Peyer's patch (tissue), 4 donors: ENCODE measurements around the gene CCDC174. TPM values are rescaled to one million over a fixed set of nuclear protein-coding genes. Genes with fewer than 3 reads are reported as not detected.
"Not testable (repeated sequence)": the region's sequence is repeated elsewhere in the genome, so short reads cannot be mapped to it uniquely, and the experiment has no call there.

ENCODE experiments used
- DNase-seq, 3 donors: peaks; one replicate each; pipeline ENCODE4 v3.0.0-alpha.2; 2017 to 2019
- H3K27ac ChIP-seq, 4 donors: fragments of 200-600 bp; sonication (generic); one replicate each; pipeline ENCODE4 v1.5.1; 2016 to 2019
- H3K27me3 ChIP-seq, 2 donors: fragments of 200-600 bp; sonication (generic); one replicate each; pipeline ENCODE4 v1.5.1; 2019
- H3K36me3 ChIP-seq, 3 donors: fragments of 200-600 bp; sonication (generic); one replicate each; pipeline ENCODE4 v1.5.1; 2016 to 2019
- H3K4me1 ChIP-seq, 4 donors: fragments of 200-600 bp; sonication (generic); one replicate each; pipeline ENCODE4 v1.5.1; 2016 to 2019
- H3K4me3 ChIP-seq, 4 donors: fragments of 200-600 bp; sonication (generic); 1 replicate in 3 of 4; 2 replicates in 1 of 4; pipeline ENCODE4 v1.5.1; 2016 to 2019; ENCODE audit warnings: mild to moderate bottlenecking in 1 of 4
- H3K9me3 ChIP-seq, 4 donors: fragments of 200-600 bp; sonication (generic); one replicate each; pipeline ENCODE4 v1.5.1; 2016 to 2019; ENCODE audit warnings: mild to moderate bottlenecking in 1 of 4
- CTCF ChIP-seq, 6 experiments: fragments of 450-650 bp in 4 of 6; fragments of 200-600 bp in 2 of 6; sonication (generic) in 1 of 6; IDR thresholded peaks; one replicate each; pipeline ENCODE4 v1.5.1; 2017 to 2019; ENCODE audit warnings: antibody characterized with exemption in 6 of 6, mild to moderate bottlenecking in 3 of 6, moderate library complexity in 1 of 6
- POLR2A ChIP-seq, 2 donors: fragments of 450-650 bp; IDR thresholded peaks; one replicate each; pipeline ENCODE4 v1.5.1; 2017; ENCODE audit warnings: antibody characterized with exemption in 2 of 2, mild to moderate bottlenecking in 2 of 2, moderate library complexity in 2 of 2
- total RNA-seq, 4 donors: library from RNA; depleted of rRNA; stranded (reverse); fragments of >200 nt; gene quantifications; one replicate each; pipeline ENCODE4 v1.1.0, GENCODE V29; 2016

The CCDC174 gene
- total RNA-seq, 4 donors from 2014 or later = 20.1 to 55.3 (median 42.0) TPM

DNA sequence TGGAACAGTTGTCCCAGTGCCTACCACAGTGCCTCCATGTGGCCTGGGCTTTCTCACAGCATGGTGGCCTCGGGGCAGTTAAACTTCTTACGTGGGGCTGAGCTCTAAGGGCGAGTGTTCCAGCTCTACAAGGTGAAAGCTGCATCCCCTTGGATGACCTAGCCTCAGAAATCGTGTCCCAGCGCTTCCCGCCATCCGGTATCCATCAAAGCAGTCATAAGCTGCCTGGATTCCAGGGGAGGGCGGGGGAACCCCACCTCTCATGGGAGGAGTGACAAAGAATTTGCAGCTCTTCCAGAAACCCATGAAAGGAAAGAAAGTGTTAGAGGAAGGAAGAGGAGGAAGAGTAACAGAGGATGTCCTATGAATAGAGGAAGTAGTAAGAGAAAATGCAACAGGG is 45.8 kb upstream of the CCDC174 start:
- H3K4me1 ChIP-seq = peaks cover 0 to 8% (median 0%) of the 10 kb centered on the region in 4 donors
- no peak for TF ChIP-seq POLR2A (IDR thresholded peaks at IDR 0.05)
- no peak for TF ChIP-seq CTCF (IDR thresholded peaks at IDR 0.05)
- H3K27me3 ChIP-seq = peaks cover 0 to 8% of the 10 kb centered on the region in 2 donors
- H3K9me3 ChIP-seq = peaks cover 0 to 5% (median 0%) of the 10 kb centered on the region in 4 donors
- DNase-seq = no peak
- no peak overlapping the region for H3K4me3 ChIP-seq
- no peak overlapping the region for H3K27ac ChIP-seq
- no peaks in the 10 kb centered on the region for H3K36me3 ChIP-seq

DNA sequence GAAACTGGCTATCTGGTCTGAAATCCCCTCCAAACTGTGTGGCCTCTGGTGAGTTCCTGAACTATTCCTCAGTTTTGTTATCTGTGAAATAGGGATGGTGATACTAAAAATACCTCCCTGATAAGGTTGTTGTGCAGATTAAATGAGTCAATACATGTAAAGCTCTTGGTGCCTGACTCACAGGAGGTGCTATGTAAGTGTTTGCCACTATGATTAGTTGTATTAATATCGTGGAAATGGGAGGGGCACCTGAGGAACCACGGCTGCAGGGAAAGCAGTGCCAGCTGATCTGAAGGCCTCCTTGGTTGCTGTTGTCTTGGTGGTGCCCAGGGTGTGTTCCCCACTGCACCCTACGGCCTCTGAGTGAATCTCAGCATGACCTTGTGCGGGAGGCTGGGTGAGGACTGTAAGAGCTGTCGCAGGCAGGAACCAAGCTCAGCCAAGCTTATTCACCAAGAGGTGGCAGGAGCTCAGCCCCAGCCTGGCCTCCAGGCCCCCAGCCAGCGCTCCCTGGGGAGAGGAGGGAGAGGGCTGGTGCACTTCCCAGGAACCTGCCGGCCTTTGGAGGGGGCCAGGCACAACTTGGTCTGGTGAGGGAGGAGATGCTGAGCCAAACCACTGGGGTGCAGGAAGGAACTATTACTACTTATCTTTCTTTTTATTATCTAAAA is 44.8 kb upstream of the CCDC174 start:
- peaks cover 0 to 5% (median 0%) of the 10 kb centered on the region in 4 donors for H3K9me3 ChIP-seq
- H3K36me3 ChIP-seq = no peaks in the 10 kb centered on the region
- H3K4me1 ChIP-seq = peaks cover 0 to 8% (median 0%) of the 10 kb centered on the region in 4 donors
- no peak overlapping the region for H3K4me3 ChIP-seq
- TF ChIP-seq POLR2A (IDR thresholded peaks at IDR 0.05) (no peak), CTCF (IDR thresholded peaks at IDR 0.05) (no peak)
- H3K27ac ChIP-seq = no peak overlapping the region
- peaks cover 0 to 8% of the 10 kb centered on the region in 2 donors for H3K27me3 ChIP-seq
- DNase-seq = no peak

DNA sequence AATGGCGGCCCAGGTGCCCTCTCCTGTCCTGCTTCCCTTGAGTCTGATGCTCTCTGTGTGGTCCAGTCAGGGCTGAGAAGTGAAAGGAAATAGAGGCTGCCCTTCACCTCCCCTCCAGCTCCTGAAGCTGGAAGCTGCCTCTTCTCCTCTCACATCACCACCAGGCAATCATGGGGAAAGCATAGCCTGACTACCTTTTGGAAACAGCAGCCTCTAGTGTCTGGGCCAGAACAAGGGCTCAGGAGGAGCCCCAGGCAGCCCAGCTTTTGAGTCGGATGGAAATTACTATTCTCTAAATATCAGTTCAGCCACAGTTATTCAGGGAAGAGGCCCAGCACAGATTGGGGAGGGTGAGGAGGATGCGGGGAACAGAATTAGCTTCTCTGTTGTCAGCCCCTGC is 43.3 kb upstream of the CCDC174 start:
- Histone ChIP-seq H3K4me3 (no peak overlapping the region), H3K27ac (no peak overlapping the region), H3K27me3 (no peaks in the 10 kb centered on the region), H3K4me1 (no peaks in the 10 kb centered on the region), H3K36me3 (no peaks in the 10 kb centered on the region), H3K9me3 (peaks cover 0 to 5% (median 0%) of the 10 kb centered on the region in 4 donors)
- DNase-seq = no peak
- TF ChIP-seq CTCF (IDR thresholded peaks at IDR 0.05) (no peak), POLR2A (IDR thresholded peaks at IDR 0.05) (no peak)

GRCh38 chr3:14609058-14609457 is 42.5 kb upstream of the CCDC174 start:
- H3K36me3 ChIP-seq, H3K4me1 ChIP-seq, H3K9me3 ChIP-seq, H3K4me3 ChIP-seq, H3K27me3 ChIP-seq, H3K27ac ChIP-seq, DNase-seq: not testable (repeated sequence)

DNA sequence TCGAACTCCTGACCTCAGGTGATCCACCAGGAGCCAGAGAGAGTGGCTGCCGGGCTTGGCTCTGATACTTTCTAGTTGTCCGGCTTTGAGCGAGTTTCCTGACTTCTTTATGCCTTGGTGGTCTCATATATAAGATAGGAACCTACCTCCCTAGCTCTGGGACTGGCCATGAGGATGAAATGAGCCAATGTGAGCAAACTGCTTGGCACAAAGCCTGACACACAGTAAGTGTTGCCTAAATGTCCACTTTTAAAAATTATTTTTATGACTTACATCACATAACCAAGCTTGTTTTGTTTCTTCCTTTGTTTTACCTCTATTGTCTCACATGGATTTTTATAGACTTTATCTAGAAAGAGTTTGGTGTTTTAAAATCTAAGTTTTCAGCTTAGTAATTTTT is 42.1 kb upstream of the CCDC174 start:
- no peak for TF ChIP-seq CTCF (IDR thresholded peaks at IDR 0.05)
- TF ChIP-seq POLR2A (IDR thresholded peaks at IDR 0.05) = no peak

DNA sequence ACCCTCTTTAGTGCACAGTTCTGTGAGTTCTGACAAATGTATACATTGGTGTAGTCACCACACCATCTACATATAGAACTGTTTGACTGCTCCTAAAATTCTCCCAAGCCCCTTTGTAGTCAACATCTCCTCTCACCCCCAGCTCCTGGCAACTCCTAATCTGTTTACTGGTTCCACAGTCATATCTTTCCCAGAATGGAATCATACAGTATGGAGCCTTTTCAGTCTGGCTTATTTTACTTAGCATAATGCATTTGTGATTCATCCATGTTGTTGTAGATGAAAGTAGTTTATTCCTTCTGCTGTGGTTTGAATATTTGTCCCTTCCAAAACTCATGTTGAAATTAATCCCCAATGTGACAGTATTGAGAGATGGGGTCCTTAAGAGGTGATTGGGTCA is 41.6 kb upstream of the CCDC174 start:
- TF ChIP-seq CTCF (IDR thresholded peaks at IDR 0.05) (no peak), POLR2A (IDR thresholded peaks at IDR 0.05) (no peak)
- Histone ChIP-seq H3K9me3 (no peaks in the 10 kb centered on the region), H3K27ac (no peak overlapping the region), H3K4me1 (no peaks in the 10 kb centered on the region), H3K4me3 (no peak overlapping the region), H3K36me3 (no peaks in the 10 kb centered on the region), H3K27me3 (no peaks in the 10 kb centered on the region)
- DNase-seq = no peak

More for the DNA sequence above, 42.1 kb upstream of the CCDC174 start:
- H3K27ac ChIP-seq = no peak overlapping the region
- H3K9me3 ChIP-seq = no peaks in the 10 kb centered on the region
- no peak for DNase-seq
- no peaks in the 10 kb centered on the region for H3K36me3 ChIP-seq
- H3K4me1 ChIP-seq = no peaks in the 10 kb centered on the region
- H3K4me3 ChIP-seq = no peak overlapping the region
- H3K27me3 ChIP-seq = no peaks in the 10 kb centered on the region
